A204.1 (cell line): ENCODE measurements around the gene ZNF530.
A peak's percentile ranks its signal among the peaks of the same experiment; 100 is the strongest.

Experiments
- FAIRE-seq: peaks from 2 replicates; lab custom pipeline; 2012; peaks lifted over from hg19 to GRCh38; lab: Jason Lieb, UNC

Gene ZNF530

GRCh38 chr19:57615346-57615745, 15.7 kb downstream of the ZNF530 start:
- FAIRE-seq = no peak

GRCh38 chr19:57620673-57621348, 21.1 kb downstream of the ZNF530 start:
- no peak for FAIRE-seq

- no peak for FAIRE-seq
Observed at GRCh38 chr19:57623091-57623490, 23.4 kb downstream of the ZNF530 start.

- peak; percentile 87 for FAIRE-seq
Observed at GRCh38 chr19:57632987-57633831, 33.5 kb downstream of the ZNF530 start, which contains the start of gene ZNF211. Gene ZNF211 (plus strand): TSS chr19:57633168. CDS start chr19:57633347, 179 bp downstream.

- no peak for FAIRE-seq
Observed at GRCh38 chr19:57633832-57634131, 34.1 kb downstream of the ZNF530 start.

GRCh38 chr19:57637379-57637778, 37.7 kb downstream of the ZNF530 start:
- FAIRE-seq = no peak

GRCh38 chr19:57641715-57642234, 42.1 kb downstream of the ZNF530 start:
- no peak for FAIRE-seq

GRCh38 chr19:57642396-57643046, 42.8 kb downstream of the ZNF530 start:
- no peak for FAIRE-seq

- FAIRE-seq = no peak
Observed at GRCh38 chr19:57643734-57644133, 44.0 kb downstream of the ZNF530 start.

- no peak for FAIRE-seq
Observed at GRCh38 chr19:57648331-57649003, 48.8 kb downstream of the ZNF530 start.

GRCh38 chr19:57651654-57651996, 51.9 kb downstream of the ZNF530 start:
- no peak for FAIRE-seq

GRCh38 chr19:57653689-57654088, 54.0 kb downstream of the ZNF530 start:
- no peak for FAIRE-seq

GRCh38 chr19:57655443-57655842, 55.8 kb downstream of the ZNF530 start:
- FAIRE-seq = no peak

GRCh38 chr19:57656346-57656745, 56.7 kb downstream of the ZNF530 start:
- FAIRE-seq = no peak
